AG09309 (cell line): ENCODE measurements around the gene PLXNA4.

Source experiments
- DNase-seq: peaks from one replicate; pipeline ENCODE4 v3.0.0-alpha.2; 2010; ENCODE audit warnings: low read depth
- H3K4me3 ChIP-seq: 2 replicates; pipeline ENCODE4 v1.5.1; 2011; ENCODE audit warnings: mild to moderate bottlenecking, low read depth, low read length, moderate library complexity; ENCODE audit not compliant: control insufficient read depth
- CTCF ChIP-seq: IDR thresholded peaks from 2 replicates; pipeline ENCODE4 v1.5.1; 2011; ENCODE audit warnings: mild to moderate bottlenecking, low read depth, low read length, inconsistent platforms; ENCODE audit not compliant: insufficient read depth, control insufficient read depth; ENCODE audit errors: missing control alignments

PLXNA4 gene

DNA sequence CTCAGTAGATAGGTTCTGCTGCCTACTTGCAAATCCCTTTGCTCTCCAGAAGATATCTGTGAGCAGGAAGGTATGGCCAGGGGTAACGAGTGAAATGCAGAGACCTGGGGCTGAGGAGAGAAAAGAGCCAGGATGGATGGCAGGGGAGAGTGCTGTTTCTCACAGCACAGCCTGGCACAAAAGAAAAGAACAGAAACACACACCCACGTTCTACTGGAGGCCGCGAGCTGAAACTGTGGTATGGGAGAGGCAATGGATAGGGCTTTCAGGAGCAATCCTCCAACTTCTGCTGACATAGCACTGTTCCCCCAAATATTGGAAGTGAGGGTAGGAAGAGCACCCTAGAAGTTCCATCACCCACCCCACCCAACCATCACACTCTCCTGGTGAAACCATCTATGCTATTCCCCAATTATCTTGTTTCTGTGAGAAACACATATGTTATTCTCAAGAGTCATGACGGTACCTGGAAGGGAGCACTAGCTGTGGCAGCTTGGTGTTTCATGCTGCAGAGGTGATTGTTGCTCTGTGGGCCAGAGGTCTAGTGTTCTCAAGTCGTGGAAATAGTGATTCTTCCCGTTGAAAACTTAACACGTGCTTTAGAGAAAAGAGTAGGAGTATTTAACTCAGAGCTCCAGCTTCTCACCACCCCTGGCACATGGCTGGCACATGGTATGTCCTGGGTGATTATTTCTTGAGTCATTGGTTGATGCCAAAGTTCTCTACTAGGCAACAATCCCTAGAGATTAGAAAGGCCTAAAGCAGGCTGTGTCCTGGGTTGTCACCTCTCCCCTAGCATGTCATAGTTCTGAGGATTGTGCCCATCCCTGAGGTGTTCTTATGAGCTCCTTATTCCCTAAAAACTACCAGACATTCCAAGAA is 198.3 kb downstream of the PLXNA4 start:
- DNase-seq, result no peak
- H3K4me3 ChIP-seq, result no peak overlapping the region
- TF ChIP-seq CTCF, result no peak

GRCh38 chr7:132377015-132377414 is 199.3 kb downstream of the PLXNA4 start:
- no peak for TF ChIP-seq CTCF
- H3K4me3 ChIP-seq, result no peak overlapping the region
- no peak for DNase-seq

DNA sequence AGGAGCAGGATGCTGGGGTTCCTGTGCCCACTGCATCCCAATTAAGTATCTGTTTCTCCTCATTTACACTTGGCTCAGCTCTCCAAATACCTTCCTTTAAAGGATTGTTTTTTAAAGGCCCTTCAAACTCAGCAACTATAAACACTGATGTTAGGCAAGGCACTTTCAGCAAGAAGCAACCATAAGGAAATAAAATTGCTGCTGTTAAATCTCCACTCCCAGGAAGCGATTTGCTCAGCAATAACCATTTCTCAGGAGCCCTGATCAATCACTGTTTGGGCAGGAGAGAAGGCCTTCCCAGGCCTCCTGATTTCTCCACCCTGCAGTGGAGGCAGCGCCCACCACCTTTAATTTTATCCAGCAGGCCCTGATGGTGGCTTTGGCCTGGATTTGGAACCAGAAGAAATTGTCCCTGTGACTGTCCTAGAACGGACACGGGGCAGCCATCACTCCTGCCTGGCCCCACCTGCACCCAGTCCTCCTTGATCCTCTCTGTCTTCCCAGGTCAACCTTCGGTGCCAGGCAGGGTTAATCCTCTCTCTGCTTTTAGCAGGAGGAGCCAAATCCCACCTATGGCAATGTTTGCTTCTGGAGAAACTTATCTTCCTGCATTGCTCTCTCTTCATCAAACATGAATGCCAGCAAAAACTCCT is 199.8 kb downstream of the PLXNA4 start:
- TF ChIP-seq CTCF, result no peak
- no peak for DNase-seq
- no peak overlapping the region for H3K4me3 ChIP-seq

GRCh38 chr7:132373879-132374278 is 202.4 kb downstream of the PLXNA4 start:
- DNase-seq, result no peak
- TF ChIP-seq CTCF, result no peak

DNA sequence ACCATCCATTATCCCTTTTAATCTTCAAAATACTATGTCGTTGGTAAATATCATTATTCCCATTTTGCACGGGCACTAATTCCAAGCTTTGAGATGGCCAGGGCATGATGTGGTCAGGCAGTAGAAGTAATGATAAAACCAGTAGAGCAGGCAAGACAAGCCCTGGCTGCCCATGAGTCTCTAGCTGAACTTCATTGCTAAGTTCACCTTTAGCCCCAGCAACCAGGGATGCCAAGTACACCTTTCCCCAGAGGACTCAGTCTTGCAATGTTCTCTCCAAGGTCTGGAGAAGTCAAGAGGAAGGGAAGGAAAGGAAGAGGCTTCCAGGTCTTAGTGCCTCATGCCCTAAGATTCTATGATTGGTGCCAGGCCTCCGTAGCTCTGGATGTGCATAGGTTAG is 203.2 kb downstream of the PLXNA4 start:
- DNase-seq, result no peak
- TF ChIP-seq CTCF, result no peak
- no peak overlapping the region for H3K4me3 ChIP-seq

More at GRCh38 chr7:132373879-132374278, 202.4 kb downstream of the PLXNA4 start:
- no peak overlapping the region for H3K4me3 ChIP-seq

GRCh38 chr7:132371948-132372347 is 204.3 kb downstream of the PLXNA4 start:
- TF ChIP-seq CTCF, result no peak
- no peak for DNase-seq
- no peak overlapping the region for H3K4me3 ChIP-seq
